ENCODE results near the gene MRPL42.

The MRPL42 gene

DNA sequence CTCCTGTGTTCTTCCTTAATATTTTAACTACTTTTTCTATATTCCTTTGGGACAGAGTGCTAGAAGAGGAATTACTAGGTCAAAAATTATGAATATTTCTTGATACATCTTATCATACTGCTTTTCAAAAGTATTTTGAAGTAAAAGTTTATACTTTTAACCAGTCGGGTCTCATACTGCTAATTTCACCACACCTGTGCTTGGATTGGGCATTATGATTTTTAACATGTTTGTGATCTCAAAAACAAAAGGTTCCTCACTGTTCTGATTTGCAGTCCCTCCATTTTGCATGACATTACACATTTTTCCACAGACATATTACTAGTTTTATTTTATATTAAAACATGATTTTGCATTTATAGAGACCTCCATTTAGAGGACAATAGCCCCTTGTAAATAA is 32.9 kb downstream of the MRPL42 start:
- no peak for DNase-seq (ENCODE audit: low read depth)

DNA sequence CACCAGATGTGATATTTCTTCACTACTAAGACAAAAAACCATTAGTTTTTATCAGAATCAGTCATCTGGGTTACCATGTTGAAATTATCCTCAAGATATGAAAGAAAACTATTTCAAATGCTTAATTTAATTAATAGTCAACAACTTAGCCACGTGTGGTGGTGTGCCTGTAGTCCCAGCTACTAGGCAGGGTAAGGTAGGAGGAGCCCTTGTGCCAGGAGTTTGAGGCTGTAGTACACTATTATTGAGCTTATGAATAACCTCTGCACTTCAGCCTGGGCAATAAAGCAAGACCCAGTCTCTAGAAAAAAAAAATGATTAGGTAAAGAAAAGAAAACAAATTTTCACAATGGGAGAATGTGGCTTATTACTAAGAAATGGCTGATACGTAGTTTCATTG is 33.4 kb downstream of the MRPL42 start:
- no peak for DNase-seq (ENCODE audit: low read depth)

DNA sequence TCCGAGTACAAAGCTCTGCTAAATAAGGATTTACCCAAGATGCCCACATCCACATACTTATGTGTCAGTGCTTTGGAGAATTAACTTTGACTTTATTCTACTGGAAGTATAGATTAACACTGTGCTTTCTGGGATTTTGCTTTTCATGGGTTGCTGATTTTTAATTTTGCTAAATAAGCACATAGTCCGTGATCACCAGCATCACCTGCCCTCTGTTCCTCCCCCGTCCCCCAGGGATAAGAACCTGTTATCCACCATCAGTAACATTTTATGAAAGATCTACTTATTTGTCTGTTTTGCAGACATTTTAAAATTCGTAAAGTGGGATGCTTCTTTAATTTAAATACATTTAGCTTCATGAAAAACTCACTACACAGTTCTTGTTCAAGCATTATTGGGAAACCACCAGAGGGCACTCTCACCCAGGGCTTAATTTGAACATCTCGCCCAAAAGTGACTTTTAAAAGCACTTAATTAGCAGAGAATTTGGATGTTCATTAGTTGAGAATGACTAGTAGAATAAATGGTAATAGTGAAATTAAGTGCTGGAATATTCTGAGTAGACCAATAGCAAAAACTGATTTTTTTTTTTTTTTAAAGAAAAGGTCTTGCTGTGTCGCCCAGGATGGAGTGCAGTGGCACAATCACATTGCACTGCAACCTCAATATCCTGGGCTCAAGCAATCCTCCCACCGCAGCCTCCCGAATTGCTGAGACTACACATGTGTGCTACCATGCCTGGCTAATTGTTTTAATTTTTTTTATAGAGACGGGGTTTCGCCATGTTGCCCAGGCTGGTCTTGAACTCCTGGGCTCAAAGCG is 35.7 kb downstream of the MRPL42 start:
- peak; percentile 6 for DNase-seq (ENCODE audit: low read depth)

DNA sequence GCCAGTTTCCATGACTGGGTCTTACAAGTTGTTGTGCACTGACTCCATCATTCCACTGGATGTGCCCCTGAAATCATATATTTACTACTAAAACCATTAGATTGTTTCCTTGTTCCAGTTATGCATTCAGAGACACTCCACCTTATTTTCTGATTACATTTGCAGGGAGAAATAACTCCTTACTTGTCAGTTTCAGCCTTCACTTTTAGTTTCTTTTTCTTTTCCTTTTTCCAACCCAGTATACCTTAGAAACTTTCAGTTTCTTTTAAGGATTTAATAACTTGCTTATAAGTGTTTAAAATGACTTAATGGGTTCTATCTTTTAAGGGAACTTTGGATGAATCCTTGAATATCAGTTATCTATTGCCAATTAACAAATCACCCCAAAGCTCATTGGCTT is 39.9 kb downstream of the MRPL42 start:
- no peak for DNase-seq (ENCODE audit: low read depth)

DNA sequence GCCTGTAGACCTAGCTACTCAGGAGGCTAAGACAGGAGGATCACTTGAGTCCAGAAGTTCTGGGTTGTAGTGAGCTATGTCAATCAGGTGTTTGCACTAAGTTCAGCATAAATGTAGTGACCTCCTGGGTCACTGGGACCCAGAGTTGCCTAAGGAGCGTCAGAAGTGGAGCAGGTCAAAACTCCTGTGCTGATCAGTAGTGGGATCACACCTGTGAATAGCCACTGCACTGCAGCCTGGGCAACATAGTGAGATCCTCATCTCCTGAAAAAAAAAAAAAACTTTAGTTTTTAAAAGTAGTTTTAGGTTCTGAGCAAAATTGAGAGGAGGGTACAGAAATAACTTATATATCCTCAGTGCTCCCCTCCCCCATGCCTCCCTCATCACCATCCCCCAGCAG is 42.2 kb downstream of the MRPL42 start:
- DNase-seq (ENCODE audit: low read depth) = no peak

DNA sequence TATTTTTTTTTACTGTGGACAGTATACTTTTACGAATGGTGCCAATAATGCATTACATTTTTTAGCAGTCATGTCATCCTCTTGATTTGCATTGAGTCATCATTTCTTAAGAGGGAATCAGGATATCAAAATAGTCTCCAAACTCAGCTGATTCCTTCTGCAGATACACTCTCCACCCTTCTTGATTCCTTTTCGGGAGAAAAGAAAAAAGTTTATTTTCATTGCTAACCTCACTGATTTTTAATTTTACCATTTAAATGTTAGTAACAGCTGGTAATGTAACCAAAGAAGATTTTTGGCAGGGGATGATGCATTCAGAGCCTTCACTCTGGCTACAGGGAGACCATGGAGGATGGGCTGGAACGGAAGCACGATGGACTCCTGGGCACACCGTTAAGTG is 47.5 kb downstream of the MRPL42 start:
- no peak for DNase-seq (ENCODE audit: low read depth)

DNA sequence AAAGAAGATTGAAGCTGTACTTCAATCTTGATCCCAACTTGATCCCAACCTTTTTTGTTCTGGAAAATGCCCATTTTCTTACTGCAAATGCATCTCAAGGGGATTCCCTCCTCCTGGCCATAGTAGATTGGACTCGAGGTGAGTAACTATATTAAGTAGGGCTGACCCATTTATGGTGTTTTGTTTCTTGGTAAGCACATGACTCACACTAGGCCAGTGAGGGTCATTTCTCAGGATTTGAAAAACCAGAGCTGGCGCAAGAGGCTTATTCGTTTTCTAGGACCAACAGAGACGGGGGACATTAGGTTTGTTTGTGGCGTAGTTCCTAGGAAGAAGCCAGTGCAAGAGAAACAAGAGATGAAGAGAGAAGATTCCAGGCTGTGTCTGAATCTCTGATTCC is 51.4 kb downstream of the MRPL42 start:
- no peak for DNase-seq (ENCODE audit: low read depth)

DNA sequence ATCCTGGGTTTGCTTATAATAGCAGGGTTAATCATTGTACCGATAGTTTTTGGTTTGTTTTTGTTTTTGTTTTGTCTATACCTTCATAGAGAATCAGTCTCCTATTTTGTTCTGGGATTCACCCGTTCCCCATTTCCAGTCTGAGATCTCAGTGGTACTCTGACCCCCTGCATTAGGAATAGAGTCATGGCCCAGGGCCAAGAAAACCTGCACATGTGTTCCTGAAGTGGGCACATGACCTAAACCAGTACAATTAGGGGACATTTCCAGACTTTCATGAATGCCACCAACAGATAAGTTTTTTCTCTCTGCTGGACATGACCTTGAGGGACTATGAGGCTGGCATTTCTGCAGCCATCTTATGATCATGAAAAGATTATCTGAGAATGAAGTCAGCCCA is 52.5 kb downstream of the MRPL42 start:
- DNase-seq (ENCODE audit: low read depth) = no peak

DNA sequence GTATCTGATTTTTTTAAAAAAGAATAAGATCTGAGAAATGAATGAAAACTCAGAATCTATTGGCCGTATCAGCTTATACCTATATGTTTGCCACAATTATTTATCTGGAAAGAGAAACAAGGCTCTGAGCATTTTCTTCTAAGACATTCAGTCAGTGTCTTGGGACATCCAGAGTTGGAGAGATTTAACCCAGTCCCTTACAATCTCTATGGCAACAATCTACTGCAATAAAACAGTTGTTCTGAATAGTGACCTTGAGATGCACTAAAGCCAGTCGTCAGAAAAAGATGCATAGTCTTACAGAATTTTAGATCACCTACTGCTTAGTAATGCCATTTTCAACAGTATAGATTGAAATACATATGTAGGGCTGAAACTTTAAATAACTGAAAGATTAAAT is 53.1 kb downstream of the MRPL42 start:
- no peak for DNase-seq (ENCODE audit: low read depth)

DNA sequence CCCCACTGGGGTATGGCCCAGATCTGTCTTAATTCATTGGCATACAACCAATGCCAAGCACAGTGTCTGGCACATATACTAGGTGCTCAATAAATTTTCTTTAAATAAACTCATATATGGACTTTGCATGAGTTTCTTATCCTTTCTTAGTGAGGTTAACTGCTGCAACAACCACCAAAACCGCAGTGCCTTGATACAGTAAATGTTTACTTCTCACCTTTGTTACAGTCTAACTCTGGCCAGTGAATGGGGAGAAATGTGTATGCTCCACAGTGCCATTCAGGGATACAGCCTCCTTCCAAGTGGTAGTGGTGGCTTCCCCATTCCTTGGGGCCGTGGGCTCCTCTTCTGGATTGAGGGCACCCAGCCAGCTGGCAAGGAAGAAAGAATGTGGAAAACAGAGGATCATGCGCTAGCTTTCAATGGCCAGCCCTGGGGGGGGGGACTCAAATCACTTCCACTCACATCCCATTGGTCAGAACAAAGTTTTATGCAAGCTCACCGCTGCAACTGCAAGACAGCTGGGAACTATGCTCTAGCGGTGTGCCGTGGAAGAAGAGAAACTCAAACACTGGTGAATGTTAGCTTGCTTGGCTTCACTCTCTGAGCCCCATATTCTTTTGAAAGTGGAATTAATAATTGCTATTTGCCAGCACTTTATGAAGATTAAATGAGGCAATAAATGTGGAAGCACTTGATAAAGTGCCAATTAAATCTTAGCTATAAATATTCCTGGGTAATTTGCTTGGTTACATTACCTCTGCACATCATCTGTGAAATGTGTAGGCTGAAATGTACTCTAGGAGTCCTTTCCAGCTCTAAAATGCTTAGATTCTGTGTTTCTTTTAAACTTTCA is 54.1 kb downstream of the MRPL42 start:
- DNase-seq (ENCODE audit: low read depth) = no peak

DNA sequence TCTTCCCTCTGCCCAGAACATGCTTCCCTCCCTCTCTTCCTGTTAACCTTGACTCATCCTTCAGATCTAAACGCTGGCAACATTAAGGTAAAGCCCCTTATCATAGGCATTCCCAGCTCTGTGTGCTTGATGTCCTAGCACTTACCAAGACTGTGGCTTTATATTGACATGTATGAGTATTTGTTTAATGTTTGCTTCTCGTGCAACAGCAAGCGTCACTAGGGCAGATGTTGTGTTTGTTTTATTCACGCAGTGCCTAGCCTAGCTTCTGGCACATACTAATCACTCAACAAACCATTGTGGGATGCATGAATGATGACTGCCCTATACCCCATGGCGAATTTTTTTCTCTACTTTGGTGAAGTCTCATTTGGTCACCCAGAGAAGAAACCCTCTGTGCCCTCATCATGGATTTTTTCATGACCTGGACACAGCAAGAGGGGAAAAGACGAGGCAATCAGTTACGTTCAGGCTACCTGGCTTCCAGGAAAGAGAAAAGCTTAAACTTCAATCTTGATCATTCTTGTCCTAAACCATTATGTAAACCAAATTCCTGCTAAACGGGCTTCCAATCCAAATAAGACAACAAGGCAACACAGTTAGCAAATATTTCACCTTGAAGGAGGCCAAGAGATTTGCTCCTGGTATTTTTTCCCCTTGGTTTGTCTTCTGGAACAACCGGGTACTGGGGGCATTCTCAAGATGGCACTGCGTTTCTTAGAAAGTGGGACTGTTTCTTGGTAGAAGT is 57.2 kb downstream of the MRPL42 start:
- no peak for DNase-seq (ENCODE audit: low read depth)

DNA sequence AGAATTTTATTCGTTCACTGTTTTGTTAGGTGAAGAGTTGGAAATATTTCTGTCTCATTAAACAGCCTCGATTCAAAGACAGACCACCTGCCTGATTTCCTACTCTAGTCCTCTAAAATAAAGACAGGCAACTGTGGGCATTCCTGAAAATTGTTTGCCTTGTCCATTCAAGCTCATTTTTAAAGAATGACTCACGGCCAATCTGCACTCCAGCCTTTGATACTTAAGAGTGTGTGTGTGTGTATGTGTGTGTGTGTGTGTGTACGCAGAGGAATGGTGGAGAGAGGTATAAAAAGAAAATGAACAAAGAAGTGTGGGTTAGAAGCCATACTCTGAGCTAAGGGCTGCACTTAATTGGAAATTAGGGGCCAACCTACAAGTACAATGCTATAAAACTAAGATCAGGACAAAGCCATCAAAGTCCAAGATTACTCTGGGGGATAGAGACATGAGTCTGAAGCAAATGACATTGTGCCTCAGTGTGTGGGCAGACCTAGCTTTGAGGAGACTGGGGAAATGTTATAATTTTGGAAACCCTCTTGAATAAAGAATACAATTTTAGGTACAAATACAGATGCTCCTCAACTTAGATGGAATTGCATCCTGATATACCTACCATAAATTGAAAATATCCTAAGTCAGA is 59.6 kb downstream of the MRPL42 start:
- DNase-seq (ENCODE audit: low read depth) = no peak

DNA sequence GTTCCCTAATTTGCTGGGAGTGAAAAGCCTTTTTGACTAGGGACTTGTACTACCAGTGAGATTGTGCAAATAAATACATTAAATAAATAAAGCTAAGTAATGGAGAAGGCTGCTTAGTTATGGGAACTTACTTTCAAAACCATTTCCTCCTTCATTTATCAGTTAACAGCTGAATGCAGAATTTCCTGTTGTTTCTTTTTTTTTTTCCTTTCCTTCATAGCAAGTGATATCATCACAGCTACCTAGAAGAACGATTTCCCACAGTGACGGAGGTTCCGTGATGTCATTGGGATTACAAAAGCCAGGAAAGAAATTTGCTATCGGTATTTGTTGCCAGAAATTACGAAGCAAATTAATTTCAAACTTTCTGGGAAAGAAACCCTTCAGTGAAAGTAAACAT is 63.0 kb downstream of the MRPL42 start:
- no peak for DNase-seq (ENCODE audit: low read depth)

DNA sequence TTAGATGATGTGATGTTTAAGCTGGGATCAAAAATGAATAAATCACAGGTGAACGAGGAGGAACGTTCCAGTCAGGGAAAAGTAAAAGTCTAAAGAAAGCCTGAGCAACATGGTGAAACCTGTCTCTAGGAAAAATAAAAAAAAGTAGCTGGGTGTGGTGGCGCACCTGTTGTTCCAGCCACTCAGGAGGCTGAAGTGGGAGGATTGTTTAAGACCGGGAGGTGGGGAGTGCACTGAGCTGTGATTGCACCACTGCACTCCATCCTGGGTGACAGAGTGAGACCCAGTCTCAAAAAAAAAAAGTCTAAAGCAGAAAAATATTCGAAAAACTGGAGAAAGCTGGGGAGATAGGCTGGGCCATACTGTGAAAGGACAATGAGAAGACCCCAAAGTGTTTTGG is 66.0 kb downstream of the MRPL42 start:
- no peak for DNase-seq (ENCODE audit: low read depth)

DNA sequence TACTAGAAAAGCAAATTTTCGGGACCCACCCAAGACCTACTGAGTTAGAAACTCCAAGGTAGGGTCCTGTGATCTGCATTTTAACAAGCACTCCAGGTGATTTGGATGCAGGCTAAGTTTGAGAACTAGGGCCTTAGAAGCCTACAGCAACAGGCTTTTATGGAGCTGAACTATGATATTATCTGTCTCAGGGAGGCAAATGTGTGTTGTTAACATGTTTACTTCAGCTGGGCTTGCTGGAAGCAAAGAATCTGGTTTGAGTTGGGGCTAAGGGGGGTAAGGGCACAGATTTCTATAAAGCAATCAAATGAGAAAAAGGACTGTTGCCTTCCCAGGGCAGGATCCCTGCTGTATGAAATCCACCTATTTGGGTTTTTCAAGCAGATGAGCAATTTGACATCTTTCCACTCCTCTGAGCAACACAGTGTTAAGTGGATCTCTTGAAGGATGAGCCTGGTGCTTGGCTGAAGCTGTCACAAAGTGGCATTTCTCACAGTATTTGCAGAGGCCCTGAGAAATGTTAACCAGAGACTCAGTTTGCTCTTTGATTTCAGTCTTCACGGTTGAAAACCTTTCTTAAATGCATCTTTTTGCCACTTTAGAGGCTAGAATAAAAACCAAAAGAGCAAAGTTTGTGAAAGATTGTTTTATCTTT is 68.9 kb downstream of the MRPL42 start:
- DNase-seq (ENCODE audit: low read depth) = no peak

DNA sequence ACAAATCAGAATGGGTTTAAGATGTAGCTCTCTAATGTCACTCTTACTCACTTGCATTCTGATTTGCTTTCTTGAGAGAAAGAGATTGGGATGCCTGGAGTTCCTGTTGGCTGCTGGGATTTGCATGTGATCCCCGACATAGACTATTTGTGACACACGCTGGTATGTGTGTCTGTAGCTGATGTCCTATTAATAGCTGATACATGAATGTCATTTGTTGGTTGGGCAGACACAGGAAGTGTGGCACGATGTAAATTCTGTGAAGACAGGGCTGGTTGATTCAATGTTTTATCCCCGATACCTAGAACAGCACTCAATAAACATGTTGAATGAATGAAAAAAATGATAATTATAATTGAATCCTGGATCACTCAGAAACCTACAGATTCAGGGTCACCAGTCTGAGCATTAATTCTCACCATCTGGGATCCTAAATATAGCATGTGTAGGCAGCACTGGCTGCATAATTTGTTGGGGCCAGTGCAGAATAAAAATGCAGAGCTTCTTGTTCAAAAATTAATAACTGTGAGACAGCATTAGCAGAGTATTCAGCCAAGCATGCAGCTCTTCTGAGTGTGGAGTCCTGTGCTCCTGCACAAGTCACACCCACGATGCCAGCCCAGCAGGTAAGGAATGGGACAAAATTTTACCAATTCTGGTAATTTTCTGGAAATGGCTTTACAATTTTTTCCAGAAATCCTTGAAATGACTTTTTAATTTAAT is 69.6 kb downstream of the MRPL42 start:
- DNase-seq (ENCODE audit: low read depth) = no peak

DNA sequence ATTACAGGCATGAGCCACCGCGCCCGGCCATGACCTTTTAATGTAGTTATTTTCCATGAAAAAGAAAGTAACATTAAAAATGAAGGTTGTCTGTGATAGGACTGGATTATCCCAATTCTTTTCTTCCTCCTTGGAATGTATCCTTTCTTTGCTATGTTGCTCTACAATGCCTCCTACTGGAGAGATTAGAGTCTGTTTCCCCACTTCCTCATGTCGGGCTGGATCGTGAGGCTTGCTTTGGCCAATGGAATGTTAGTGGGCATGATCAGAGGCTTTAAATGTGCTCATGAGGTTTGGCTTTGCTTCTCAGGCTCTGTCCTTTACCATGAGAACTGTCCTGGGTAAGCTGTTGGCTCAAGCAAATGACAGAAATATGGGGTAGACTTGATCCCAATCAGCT is 70.5 kb downstream of the MRPL42 start:
- no peak for DNase-seq (ENCODE audit: low read depth)

DNA sequence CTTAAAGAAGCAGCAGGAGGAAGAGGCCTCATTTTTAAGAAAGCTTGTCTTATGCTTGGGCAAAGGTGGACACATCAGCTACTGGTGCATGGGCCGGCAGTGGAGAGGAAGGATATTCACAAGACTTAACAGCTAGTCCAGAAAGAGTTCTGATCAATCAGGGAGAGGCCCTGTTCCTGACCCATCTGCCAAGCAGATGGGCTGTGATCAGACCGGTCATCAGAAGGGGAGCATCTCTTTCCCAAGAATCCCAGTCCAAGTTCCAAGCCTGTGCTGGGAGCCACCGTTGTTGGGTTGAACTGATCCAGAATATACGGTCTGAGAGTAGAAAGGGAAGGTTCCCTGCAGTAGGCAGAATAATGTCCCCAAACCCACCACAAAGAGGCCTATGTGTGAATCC is 72.5 kb downstream of the MRPL42 start:
- no peak for DNase-seq (ENCODE audit: low read depth)

DNA sequence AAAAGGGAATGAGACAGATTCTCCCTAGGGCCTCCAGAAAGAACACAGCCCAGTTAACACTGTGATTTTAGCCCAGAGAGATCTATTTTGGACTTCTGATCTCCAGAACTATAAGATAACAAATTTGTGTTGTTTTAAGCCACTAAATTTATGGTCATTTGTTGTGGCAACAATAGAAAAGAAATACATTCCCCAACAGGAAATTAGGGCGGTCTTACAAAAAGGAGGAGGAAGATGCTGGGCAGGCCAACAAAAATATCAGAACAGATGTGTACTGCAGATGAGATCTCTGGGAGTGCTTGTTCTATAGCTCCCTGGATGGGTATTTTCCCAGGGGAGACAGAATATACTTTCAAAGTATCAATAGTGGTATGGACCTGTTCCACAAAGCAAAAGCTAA is 73.2 kb downstream of the MRPL42 start:
- no peak for DNase-seq (ENCODE audit: low read depth)

DNA sequence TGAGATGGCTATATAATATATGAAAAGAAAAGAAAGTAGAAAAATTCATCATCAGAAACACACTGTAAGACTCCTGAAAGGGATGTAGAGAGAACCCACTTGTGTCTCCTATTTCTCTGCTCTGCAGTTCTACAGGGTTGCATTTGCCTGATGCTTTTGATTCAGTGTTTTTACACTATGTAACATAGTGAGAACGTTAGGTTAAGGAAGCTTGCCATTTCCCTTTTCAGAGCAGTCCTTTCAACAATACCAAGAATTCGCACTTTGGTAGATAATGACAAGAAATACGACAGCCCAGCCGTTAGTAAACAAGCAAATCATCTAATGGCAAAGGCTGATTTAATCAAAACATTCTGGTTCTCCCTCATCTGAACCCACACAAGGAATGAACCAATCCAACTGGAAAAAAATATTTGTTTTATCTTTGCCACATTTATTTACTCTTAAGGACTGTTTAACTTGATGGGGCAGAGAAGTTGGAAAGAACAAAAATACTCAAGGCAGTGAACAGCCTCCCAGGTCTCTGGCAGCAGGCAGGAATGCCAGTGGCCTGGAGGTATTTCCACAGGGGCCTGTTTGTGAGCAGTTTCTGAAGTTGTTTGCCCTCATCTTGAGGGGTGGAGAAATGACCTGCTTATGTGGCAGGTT is 74.4 kb downstream of the MRPL42 start:
- DNase-seq (ENCODE audit: low read depth) = no peak

DNA sequence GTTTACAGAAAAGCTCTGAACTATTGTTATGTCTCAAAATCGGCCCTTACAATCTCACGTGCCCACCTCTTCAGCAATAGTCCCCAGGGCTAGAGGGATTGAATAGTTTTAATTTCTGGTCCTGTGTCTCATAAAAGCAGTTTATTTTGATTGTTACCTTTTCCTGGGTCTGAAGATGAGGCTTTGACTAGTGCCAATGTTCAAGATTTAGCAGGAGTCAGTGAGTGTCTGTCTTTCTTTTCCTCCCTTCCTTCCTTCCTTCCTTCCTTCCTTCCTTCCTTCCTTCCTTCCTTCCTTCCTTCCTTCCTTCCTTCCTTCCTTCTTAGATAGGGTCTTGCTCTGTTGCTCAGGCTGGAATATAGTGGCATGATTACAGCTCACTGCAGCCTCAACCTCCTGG is 80.5 kb downstream of the MRPL42 start:
- no peak for DNase-seq (ENCODE audit: low read depth)
